GM19043 (cell line): ENCODE measurements around the gene CASP9.
A peak's percentile ranks its signal among the peaks of the same experiment; 100 is the strongest.

Experiments used
- ATAC-seq: cut with Tn5 transposase; IDR thresholded peaks from one replicate; pipeline ENCODE4 v1.9.1; 2021; ENCODE audit warnings: low read depth; ENCODE audit not compliant: unreplicated experiment

CASP9 gene

GRCh38 chr1:15524021-15524282 is at the start of gene CASP9:
Gene CASP9 (minus strand): TSS chr1:15524215. CDS start chr1:15524200, 15 bp downstream.
- ATAC-seq, result no peak

DNA sequence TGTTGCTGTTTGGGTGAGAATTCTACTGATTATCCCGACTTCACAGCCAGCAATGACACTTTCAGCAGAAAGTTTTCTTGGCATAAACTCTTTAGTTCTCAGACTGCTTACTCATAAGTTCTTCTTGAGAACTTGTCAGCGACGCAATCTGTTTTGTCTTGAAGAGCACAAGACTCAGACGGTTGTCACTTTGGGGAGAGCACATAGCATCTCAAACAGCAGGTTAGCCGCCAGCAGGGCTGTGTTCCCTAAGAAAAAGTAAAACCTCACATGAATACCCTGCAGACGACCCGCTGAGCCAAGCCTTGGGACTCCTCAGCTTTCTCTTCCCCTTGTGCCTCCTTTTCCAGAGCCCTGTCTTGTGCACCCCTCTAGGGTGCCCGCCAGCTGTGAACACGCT is 49.5 kb upstream of the CASP9 start:
- no peak for ATAC-seq

GRCh38 chr1:15571266-15571665 is 47.3 kb upstream of the CASP9 start:
- no peak for ATAC-seq

DNA sequence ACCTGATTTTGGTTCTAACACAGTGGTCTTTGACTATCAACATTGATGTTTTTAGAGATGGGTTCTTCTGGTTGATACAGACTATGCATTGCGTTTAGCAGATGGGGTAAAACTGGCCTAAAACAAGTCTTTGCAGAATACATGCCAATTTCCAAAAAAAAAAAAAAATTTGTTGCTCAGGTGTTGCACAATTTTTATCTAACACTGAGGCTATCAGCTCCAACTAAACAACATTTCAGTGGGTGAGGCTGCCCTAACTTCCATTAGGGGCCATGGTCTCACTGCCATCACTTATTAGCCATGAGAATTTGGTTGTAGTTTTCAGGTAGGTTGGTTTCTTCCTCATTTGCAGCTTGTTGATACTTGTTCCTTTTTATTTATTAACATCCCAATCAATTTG is 46.8 kb upstream of the CASP9 start:
- ATAC-seq, result no peak

GRCh38 chr1:15568387-15569073 is 44.5 kb upstream of the CASP9 start:
- ATAC-seq, result no peak

DNA sequence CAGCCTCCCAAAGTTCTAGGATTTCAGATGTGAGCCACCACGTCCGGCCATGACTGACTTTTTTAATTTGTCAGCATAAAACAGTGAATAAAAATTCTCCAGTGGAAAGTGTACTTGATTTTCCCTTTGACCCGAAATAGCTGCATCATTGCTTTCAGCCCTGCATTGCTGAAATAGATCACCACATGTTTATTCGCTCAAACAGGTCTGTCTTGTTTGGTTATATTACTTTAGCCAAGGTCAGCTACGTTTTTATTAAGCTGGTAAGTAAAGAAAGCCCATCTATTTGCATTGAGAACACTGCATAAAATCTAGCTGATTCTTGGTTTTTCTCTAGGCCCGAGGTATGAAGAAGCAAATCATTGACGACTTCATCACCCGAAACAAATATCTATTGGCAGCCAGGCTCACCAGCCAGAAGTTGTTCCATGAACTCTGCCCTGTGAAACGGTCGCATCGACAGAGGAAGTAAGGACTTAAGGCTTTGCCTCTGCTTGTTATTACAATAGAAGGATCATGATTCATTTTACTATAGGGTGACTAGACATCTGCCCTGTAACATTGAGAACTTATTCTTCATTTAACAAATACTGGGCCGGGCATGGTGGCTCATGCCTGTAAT is 35.3 kb upstream of the CASP9 start:
- ATAC-seq, result no peak

GRCh38 chr1:15558516-15558915 is 34.5 kb upstream of the CASP9 start:
- no peak for ATAC-seq

DNA sequence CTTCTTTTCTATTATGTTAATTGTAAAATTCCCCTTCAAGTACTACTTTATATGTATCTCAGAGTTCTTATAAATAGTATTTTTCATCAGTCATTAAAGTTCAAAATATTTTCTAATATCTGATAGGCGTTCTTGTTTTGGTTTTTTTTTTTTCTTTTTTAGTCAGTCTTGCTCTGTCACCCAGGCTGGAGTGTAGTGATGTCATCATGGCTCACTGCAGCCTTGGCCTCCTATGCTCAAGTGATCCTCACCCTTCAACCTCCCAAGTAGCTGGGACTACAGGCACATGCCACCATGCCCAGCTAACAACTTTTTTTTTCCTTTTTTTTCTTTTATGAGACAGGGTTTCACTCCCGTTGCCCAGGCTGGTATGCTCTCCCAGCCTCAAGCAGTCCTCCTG is 33.6 kb upstream of the CASP9 start:
- no peak for ATAC-seq

GRCh38 chr1:15557008-15557407 is 33.0 kb upstream of the CASP9 start:
- no peak for ATAC-seq

GRCh38 chr1:15550573-15550972 is 26.6 kb upstream of the CASP9 start:
- no peak for ATAC-seq

DNA sequence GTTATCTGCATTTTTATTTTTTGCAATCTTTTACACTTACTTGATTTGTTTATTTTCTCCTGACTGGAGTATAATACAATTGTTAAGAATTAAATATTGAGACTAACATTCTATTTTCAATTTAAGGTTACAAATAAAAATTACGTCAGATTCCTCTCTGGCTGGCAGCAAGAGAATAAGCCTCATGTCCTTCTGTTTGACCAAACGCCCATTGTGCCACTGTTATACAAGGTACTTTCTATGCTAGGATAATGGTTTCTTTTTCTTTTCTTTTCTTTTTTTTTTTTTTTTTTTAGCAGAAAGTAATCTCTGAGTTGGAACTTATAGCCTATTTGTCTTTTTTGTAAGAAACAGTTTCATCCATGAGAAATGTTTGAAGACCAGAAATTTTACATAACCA is 22.6 kb upstream of the CASP9 start:
- ATAC-seq, result no peak

DNA sequence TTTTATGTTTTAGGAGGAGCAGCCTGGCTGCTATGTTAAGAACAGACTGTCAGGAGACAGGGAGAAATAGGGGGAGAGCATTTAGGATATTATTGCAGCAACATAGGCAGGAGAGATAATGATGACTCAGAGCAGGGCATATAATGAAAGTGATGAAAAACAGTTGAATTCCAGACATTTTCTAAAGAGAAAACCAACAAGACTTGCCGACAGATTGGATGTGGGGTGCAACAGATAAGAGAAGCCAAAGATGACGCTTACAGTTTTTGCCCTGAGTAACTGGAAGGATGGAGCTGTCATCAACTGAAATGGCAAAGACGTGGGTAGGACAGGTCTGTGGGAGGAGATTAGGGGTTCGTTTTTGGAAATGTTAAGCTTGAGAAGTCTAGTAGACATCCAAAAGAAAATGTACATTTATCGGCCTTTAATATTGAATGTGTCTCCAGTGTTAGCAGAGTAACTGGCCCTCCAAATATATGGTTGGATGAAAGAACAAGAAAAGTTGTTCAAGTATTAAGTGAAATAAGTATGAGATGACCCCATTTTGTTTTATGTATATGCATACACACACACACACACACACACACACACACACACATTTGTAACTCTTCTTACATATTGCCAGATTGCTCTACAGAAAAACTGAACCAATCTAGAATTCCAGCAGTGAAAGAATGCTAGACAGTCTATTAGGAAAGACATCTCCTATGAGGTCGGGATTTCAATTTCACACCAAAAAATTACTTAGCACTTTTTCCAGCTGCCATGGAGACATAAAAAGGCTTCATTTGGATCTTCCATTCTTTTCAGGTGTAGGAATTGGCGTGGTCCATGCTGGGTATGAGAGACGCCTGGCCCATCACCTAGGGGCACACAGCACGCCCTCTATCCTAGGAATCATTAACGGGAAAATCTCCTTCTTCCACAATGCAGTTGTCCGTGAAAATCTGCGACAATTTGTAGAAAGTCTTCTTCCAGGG is 19.9 kb upstream of the CASP9 start:
- no peak for ATAC-seq

DNA sequence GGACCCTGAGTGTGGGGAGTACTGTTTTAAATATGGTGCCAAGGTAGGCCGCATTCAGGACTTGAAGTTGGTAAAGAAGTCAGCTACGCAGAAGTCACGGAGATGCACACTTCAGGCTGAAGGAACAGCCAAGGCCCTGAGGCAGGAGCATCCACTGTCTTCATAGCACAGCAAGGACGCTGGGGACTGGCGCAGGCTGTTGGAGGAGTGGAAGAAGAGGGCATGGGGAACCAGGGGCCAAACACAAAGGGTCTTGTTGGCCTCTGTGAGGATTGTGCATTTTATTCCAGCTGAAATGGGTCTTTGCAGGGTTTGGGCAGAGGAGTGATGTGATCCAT is 19.2 kb upstream of the CASP9 start:
- ATAC-seq, result no peak

GRCh38 chr1:15542388-15543250 is 18.6 kb upstream of the CASP9 start:
- no peak for ATAC-seq

- no peak for ATAC-seq
Measured at GRCh38 chr1:15541231-15541792, 17.3 kb upstream of the CASP9 start.

- no peak for ATAC-seq
Measured at GRCh38 chr1:15540186-15540585, 16.2 kb upstream of the CASP9 start.

- ATAC-seq, result no peak
Measured at GRCh38 chr1:15538771-15539170, 14.8 kb upstream of the CASP9 start.

GRCh38 chr1:15531682-15532081 is 7.7 kb upstream of the CASP9 start:
- no peak for ATAC-seq

- no peak for ATAC-seq
Measured at GRCh38 chr1:15531003-15531402, 7.0 kb upstream of the CASP9 start.

DNA sequence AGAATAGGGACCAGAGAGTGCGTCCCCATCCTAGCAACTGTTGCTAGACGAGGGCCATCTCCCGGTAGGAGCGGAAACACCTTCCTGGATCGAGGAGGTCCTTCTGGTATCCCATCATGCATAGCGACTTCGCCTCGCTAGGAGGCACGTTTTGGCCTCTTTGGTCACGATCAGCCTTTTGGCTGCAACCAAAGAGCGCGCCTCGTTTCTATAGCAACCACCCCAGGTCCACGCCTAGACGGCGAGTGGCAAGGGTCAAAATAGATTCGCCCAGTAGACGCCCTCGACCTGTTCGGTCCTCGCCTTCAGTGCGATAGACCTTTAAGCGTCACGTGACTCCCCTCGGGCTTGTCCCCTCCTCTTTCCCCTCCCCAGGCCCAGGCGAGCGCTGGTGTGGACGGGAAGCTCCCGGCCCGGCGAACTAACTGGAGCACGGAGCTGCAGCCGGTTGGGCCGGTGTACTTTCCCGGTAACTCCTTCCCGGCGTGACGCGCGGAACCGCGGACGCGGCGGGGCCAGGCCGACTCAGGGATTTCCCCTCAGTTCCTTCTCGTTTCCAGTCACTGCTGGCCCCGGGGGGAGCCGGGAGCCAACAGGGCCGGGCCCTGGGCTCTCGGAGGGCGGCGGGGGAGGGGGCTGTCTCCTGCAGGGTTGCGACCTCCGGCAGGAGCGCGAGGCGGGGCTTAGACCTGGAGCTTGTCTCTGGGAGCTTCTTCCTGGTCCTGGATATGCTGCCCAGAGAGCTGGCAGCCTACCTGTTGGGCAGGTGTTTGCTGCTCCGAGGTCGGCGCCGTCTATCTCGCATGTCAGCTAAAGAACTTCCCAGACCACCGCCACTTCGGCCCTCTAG is 2.7 kb upstream of the CASP9 start, which contains the start of gene DNAJC16:
Gene DNAJC16 (plus strand): TSS at position 359 of the 850 bp plus-strand sequence. CDS start 2,258 bp downstream, outside the sequence.
- ATAC-seq, result peak; percentile 52
